Right atrium auricular region (tissue), 2 donors: Measurements from ENCODE around the gene KRT6B. TPM values are rescaled to one million over a fixed set of nuclear protein-coding genes. Genes with fewer than 3 reads are reported as not detected.
"Not testable (repeated sequence)": the region's sequence is repeated elsewhere in the genome, so short reads cannot be mapped to it uniquely, and the experiment has no call there.

Source experiments
- DNase-seq: peaks from one replicate; pipeline ENCODE4 v3.0.0-alpha.2; 2019; ENCODE audit warnings: low spot score
- H3K27ac ChIP-seq, 2 donors: fragments of 200-600 bp; sonication (generic); 1 replicate in 1 of 2; 2 replicates in 1 of 2; pipeline ENCODE4 v1.5.1; 2016 to 2019
- H3K27me3 ChIP-seq, 2 donors: fragments of 200-600 bp; sonication (generic); one replicate each; pipeline versions ENCODE4 v1.5.1 to v1.6.0; 2017 to 2019
- H3K36me3 ChIP-seq: fragments of 200-600 bp; sonication (generic); one replicate; pipeline ENCODE4 v1.5.1; 2016
- H3K4me1 ChIP-seq, 2 donors: fragments of 200-600 bp; sonication (generic); one replicate each; pipeline versions ENCODE4 v1.5.1 to v1.6.0; 2017 to 2019
- H3K4me3 ChIP-seq, 2 donors: fragments of 200-600 bp; sonication (generic); 1 replicate in 1 of 2; 2 replicates in 1 of 2; pipeline ENCODE4 v1.5.1; 2017 to 2019; ENCODE audit warnings: mild to moderate bottlenecking in 1 of 2, moderate library complexity in 1 of 2
- H3K9me3 ChIP-seq, 2 donors: fragments of 200-600 bp; sonication (generic); one replicate each; pipeline ENCODE4 v1.5.1; 2019
- CTCF ChIP-seq, 2 donors: fragments of 200-600 bp; sonication (generic); IDR thresholded peaks; one replicate each; pipeline ENCODE4 v1.5.1; 2019; ENCODE audit warnings: antibody characterized with exemption in 2 of 2
- total RNA-seq, 2 donors: library from RNA; depleted of rRNA; stranded (reverse); fragments of >200 nt; gene quantifications; one replicate each; pipeline ENCODE4 v1.1.0, GENCODE V29; 2016

The KRT6B gene
- total RNA-seq, 2 donors from 2014 or later = not detected

DNA sequence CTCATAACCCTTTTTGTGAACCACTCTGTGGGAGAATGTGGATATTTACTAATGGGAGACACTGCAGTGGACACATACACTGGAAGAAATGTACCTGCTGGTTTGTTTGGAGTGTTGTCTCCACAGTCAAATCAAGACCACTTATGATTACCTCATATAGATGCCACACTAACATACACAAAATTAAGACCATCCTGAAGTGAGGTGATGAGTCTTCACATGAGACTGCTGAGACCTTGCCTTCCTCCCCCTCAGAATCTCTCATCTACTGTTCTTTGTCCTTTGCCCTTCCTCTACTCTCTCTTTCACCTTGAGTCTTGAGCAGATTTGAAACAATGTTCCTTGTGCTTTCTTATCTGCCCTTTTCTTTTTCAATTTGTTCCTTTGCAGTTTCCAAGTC, 36.8 kb upstream of the KRT6B start:
- Histone ChIP-seq H3K27me3 (no peaks in the 10 kb centered on the region), H3K36me3 (no peaks in the 10 kb centered on the region), H3K27ac (no peak overlapping the region), H3K4me3 (no peak overlapping the region), H3K9me3 (peaks cover 0 to 7% of the 10 kb centered on the region in 2 donors), H3K4me1 (no peaks in the 10 kb centered on the region)
- DNase-seq = no peak
- no peak for TF ChIP-seq CTCF (IDR thresholded peaks at IDR 0.05)

- not testable (repeated sequence) for H3K27ac ChIP-seq, H3K9me3 ChIP-seq
Measured at GRCh38 chr12:52487744-52488443, 35.9 kb upstream of the KRT6B start.

GRCh38 chr12:52487211-52487610, 35.3 kb upstream of the KRT6B start:
- Histone ChIP-seq H3K9me3 (peaks cover 0 to 7% of the 10 kb centered on the region in 2 donors), H3K4me1 (no peaks in the 10 kb centered on the region), H3K27ac (no peak overlapping the region), H3K4me3 (no peak overlapping the region), H3K36me3 (no peaks in the 10 kb centered on the region), H3K27me3 (no peaks in the 10 kb centered on the region)
- DNase-seq = no peak
- TF ChIP-seq CTCF (IDR thresholded peaks at IDR 0.05) = no peak

More at GRCh38 chr12:52487744-52488443, 35.9 kb upstream of the KRT6B start:
- not testable (repeated sequence) for DNase-seq, H3K27me3 ChIP-seq, H3K4me1 ChIP-seq, H3K36me3 ChIP-seq, H3K4me3 ChIP-seq

- TF ChIP-seq CTCF (IDR thresholded peaks at IDR 0.05) = no peak
- Histone ChIP-seq H3K4me1 (no peaks in the 10 kb centered on the region), H3K9me3 (peaks cover 0 to 7% of the 10 kb centered on the region in 2 donors), H3K36me3 (no peaks in the 10 kb centered on the region), H3K27ac (no peak overlapping the region), H3K4me3 (no peak overlapping the region), H3K27me3 (no peaks in the 10 kb centered on the region)
- DNase-seq = no peak
Measured at GRCh38 chr12:52486166-52487105, 34.5 kb upstream of the KRT6B start.

DNA sequence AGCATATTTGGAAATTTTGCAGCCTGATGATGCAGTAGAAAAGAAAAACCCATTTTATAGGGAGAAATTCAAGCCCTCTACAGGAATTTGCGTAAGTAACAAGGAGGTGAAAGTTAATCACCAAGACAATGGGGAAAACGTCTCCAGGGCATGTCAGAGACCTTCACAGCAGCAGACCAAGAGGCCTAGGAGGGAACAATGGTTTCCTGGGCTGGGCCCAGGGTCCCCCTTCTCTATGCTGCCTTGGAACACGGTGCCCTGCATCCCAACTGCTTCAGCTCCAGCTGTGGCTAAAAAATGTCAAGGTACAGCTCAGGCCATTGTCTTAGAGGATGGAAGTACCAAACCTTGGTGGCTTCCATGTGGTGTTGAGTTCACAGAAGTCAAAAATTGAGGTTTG, 28.1 kb upstream of the KRT6B start:
- Histone ChIP-seq H3K27me3 (no peaks in the 10 kb centered on the region), H3K4me1 (no peaks in the 10 kb centered on the region), H3K4me3 (no peak overlapping the region), H3K36me3 (no peaks in the 10 kb centered on the region), H3K27ac (no peak overlapping the region), H3K9me3 (peaks cover 0 to 10% of the 10 kb centered on the region in 2 donors)
- no peak for TF ChIP-seq CTCF (IDR thresholded peaks at IDR 0.05)
- no peak for DNase-seq

DNA sequence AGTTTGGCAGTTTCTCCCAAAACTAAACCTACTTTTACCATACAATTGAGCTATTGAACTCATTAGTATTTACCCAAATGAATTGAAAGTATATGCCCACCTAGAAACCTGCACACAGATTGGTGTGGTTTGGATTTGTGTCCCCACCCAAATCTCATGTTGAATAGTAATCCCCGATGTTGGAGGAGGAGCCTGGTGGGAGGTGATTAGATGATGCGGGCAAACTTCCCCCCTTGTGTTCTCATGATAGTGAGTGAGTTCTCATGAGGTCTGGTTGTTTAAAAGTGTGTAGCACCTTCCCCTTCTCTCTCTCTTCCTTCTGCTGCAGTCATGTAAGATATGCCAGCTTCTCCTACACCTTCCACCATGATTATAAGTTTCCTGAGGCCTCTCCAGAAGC, 25.7 kb upstream of the KRT6B start:
- no peak for DNase-seq
- H3K4me3 ChIP-seq = no peak overlapping the region
- peaks cover 0 to 3% of the 10 kb centered on the region in 2 donors for H3K9me3 ChIP-seq
- H3K36me3 ChIP-seq = no peaks in the 10 kb centered on the region
- no peaks in the 10 kb centered on the region for H3K27me3 ChIP-seq
- no peaks in the 10 kb centered on the region for H3K4me1 ChIP-seq
- no peak overlapping the region for H3K27ac ChIP-seq
- no peak for TF ChIP-seq CTCF (IDR thresholded peaks at IDR 0.05)
